HepG2 (cell line): ENCODE measurements around the gene GPR137. TPM values are rescaled to one million over a fixed set of nuclear protein-coding genes. Genes with fewer than 3 reads are reported as not detected.

Source experiments
- ATAC-seq: fragments of 200-7000 bp; cut with Tn5 transposase; 3 replicates; pipeline ENCODE4 v1.9.1; 2020; ENCODE audit warnings: mild to moderate bottlenecking, moderate library complexity
- BruUV-seq: library from RNA; stranded (reverse); fragments of 400-500 nt; replicated peaks from 2 replicates; lab custom pipeline; 2021; lab: Mats Ljungman, UMichigan
- CTCF ChIA-PET: fragments of 300-600 bp; formaldehyde crosslinking; extraction: SDS; loops from one replicate; lab custom pipeline; 2021; ENCODE audit warnings: low total read pairs, inconsistent platforms, low intra/inter-chr PET ratio; lab: Yijun Ruan, JAX
- POLR2A ChIA-PET: fragments of 350-600 bp; sonication (Branson Sonifier 250); formaldehyde crosslinking; loops from one replicate; lab custom pipeline; 2020; ENCODE audit warnings: antibody characterized with exemption, inconsistent platforms; lab: Yijun Ruan, JAX
- DNase-seq: peaks from one replicate; pipeline ENCODE4 v3.0.0-alpha.2; 2015; ENCODE audit warnings: low spot score
- FAIRE-seq: peaks from 3 replicates; lab custom pipeline; 2011; peaks lifted over from hg19 to GRCh38; lab: Jason Lieb, UNC
- H2AFZ ChIP-seq: one replicate; pipeline ENCODE4 v1.6.1; 2011; ENCODE audit warnings: low read length, inconsistent platforms
- H3K27ac ChIP-seq: fragments of 300-600 bp; 3 replicates; pipeline ENCODE4 v1.8.0; 2011; ENCODE audit warnings: mixed run types, mild to moderate bottlenecking, mixed read lengths, low read length, inconsistent platforms; ENCODE audit not compliant: insufficient read depth; ENCODE audit errors: extremely low read length
- H3K27me3 ChIP-seq, 2 experiments: fragments of 200-600 bp in 1 of 2; 2 replicates in 1 of 2; 3 replicates in 1 of 2; pipeline versions ENCODE4 v1.6.0 to v1.8.0; 2011; ENCODE audit warnings: low read length in 2 of 2, mild to moderate bottlenecking in 2 of 2, moderate library complexity in 2 of 2, inconsistent platforms in 1 of 2; ENCODE audit not compliant: insufficient read depth in 2 of 2, control insufficient read depth in 1 of 2
- H3K36me3 ChIP-seq, 2 experiments: fragments of 200-600 bp in 1 of 2; replicated peaks in 1 of 2; 2 replicates in 1 of 2; 3 replicates in 1 of 2; pipeline versions ENCODE4 v1.5.1 to v1.8.0; 2011; ENCODE audit warnings: low read length in 2 of 2, inconsistent platforms in 1 of 2; ENCODE audit not compliant: insufficient read depth in 2 of 2, control insufficient read depth in 1 of 2
- H3K4me1 ChIP-seq: 2 replicates; pipeline ENCODE4 v1.5.1; 2012; ENCODE audit warnings: low read length, inconsistent platforms; ENCODE audit not compliant: insufficient read depth
- H3K4me2 ChIP-seq: 2 replicates; pipeline ENCODE4 v1.6.0; 2011; ENCODE audit warnings: low read depth, low read length, inconsistent platforms
- H3K4me3 ChIP-seq, 3 experiments: fragments of 200-600 bp in 1 of 3; sonication (generic), shearing (Covaris generic) in 1 of 3; replicated peaks in 1 of 3; 2 replicates each; pipeline ENCODE4 v1.5.1; 2011 to 2016; ENCODE audit warnings: low read length in 3 of 3, inconsistent platforms in 2 of 3, low read depth in 2 of 3, mild to moderate bottlenecking in 2 of 3, control low read depth in 1 of 3, mixed read lengths in 1 of 3; ENCODE audit not compliant: insufficient read depth in 1 of 3
- H3K79me2 ChIP-seq: one replicate; pipeline ENCODE4 v1.6.1; 2011; ENCODE audit warnings: low read length, inconsistent platforms; ENCODE audit not compliant: insufficient read depth
- H3K9ac ChIP-seq: 2 replicates; pipeline ENCODE4 v1.6.0; 2011; ENCODE audit warnings: mild to moderate bottlenecking, low read depth, low read length, inconsistent platforms; ENCODE audit not compliant: insufficient read depth
- H3K9me3 ChIP-seq: 2 replicates; pipeline ENCODE4 v1.5.1; 2012; ENCODE audit warnings: mild to moderate bottlenecking, low read length
- H4K20me1 ChIP-seq: 2 replicates; pipeline ENCODE4 v1.6.0; 2011; ENCODE audit warnings: inconsistent platforms, mild to moderate bottlenecking, low read length, moderate library complexity; ENCODE audit not compliant: insufficient read depth
- AHR ChIP-seq: IDR thresholded peaks from 2 replicates; pipeline ENCODE4 v1.6.1; 2018; ENCODE audit warnings: missing genetic modification reagents, missing compliant biosample characterization
- GATAD2A ChIP-seq: IDR thresholded peaks from 2 replicates; pipeline ENCODE4 v1.6.1; 2016
- KMT2A ChIP-seq: sonication (generic); formaldehyde crosslinking; IDR thresholded peaks from 2 replicates; pipeline ENCODE4 v1.4.0; 2020; ENCODE audit warnings: missing genetic modification reagents
- POLR2G ChIP-seq: fragments of 200-400 bp; formaldehyde crosslinking; IDR thresholded peaks from 2 replicates; pipeline ENCODE4 v1.6.1; 2018; ENCODE audit warnings: mild to moderate bottlenecking, low read depth, low read length, moderate library complexity
- SAFB2 ChIP-seq: sonication (generic); formaldehyde crosslinking; IDR thresholded peaks from 2 replicates; pipeline ENCODE4 v1.5.1; 2020; ENCODE audit warnings: missing genetic modification reagents, low read depth, mild to moderate bottlenecking, borderline replicate concordance
- THAP11 ChIP-seq: IDR thresholded peaks from 2 replicates; pipeline ENCODE4 v1.6.1; 2016; ENCODE audit warnings: missing biosample characterization, missing genetic modification reagents
- ZBTB43 ChIP-seq: sonication (generic); formaldehyde crosslinking; conservative IDR thresholded peaks from 2 replicates; pipeline ENCODE4 v1.4.0; 2020; ENCODE audit warnings: missing genetic modification reagents
- ZNF274 ChIP-seq: sonication (generic); formaldehyde crosslinking; IDR thresholded peaks from 2 replicates; pipeline ENCODE4 v1.5.1; 2020; ENCODE audit warnings: mild to moderate bottlenecking, missing genetic modification reagents
- ZNF317 ChIP-seq: sonication (generic); formaldehyde crosslinking; IDR thresholded peaks from 2 replicates; pipeline ENCODE4 v1.5.0; 2020; ENCODE audit warnings: mild to moderate bottlenecking, missing genetic modification reagents
- ZNF460 ChIP-seq: sonication (generic); formaldehyde crosslinking; IDR thresholded peaks from 2 replicates; pipeline ENCODE4 v1.5.1; 2020; ENCODE audit warnings: missing genetic modification reagents, mild to moderate bottlenecking, borderline replicate concordance
- ZNF629 ChIP-seq: sonication (generic); formaldehyde crosslinking; conservative IDR thresholded peaks from 2 replicates; pipeline ENCODE4 v1.5.0; 2020; ENCODE audit warnings: missing genetic modification reagents
- ZNF703 ChIP-seq: sonication (generic); formaldehyde crosslinking; IDR thresholded peaks from 2 replicates; pipeline ENCODE4 v1.5.1; 2020; ENCODE audit warnings: missing genetic modification reagents, mild to moderate bottlenecking, moderate library complexity, borderline replicate concordance
- WGBS: methylation state at CpG from one replicate; pipeline ENCODE4 v1.1.6; 2017; ENCODE audit warnings: low lambda C conversion rate; 5-methylcytosine and 5-hydroxymethylcytosine counted together
- in situ Hi-C: cut with HindIII; loops from 2 replicates; pipeline ENCODE4 v1.10.0; 2017; ENCODE audit warnings: low pct_unique_long_range_greater_than_20kb; ENCODE audit not compliant: extremely low pct_ligation_motif_present
- intact Hi-C: fragments of 100-400 bp; cut with micrococcal nuclease; formaldehyde crosslinking; loops from one replicate; pipeline ENCODE4 v1.10.0; 2022; ENCODE audit not compliant: unreplicated experiment
- polyA plus RNA-seq, 8 experiments: library from polyadenylated mRNA; depleted of rRNA in 3 of 8; stranded (reverse) in 7 of 8; unstranded in 1 of 8; fragments of >200 nt; fragmentation: Illumina TruSeq in 4 of 8; extraction: Trizol in 4 of 8; gene quantifications; 2 replicates each; pipeline versions ENCODE4 v1.2.1 to v1.2.3, GENCODE V29; 2011 to 2016; ENCODE audit warnings: low read depth in 4 of 8, missing spikeins in 1 of 8, mixed read lengths in 1 of 8; ENCODE audit not compliant: insufficient read depth in 1 of 8
- total RNA-seq, 5 experiments: library from RNA; depleted of rRNA; stranded (reverse); fragments of >200 nt; fragmentation: Illumina TruSeq; extraction: Trizol; gene quantifications; 2 replicates each; pipeline ENCODE4 v1.2.3, GENCODE V29; 2016; ENCODE audit warnings: low read depth in 1 of 5
- TF ChIP-seq, protein P1 (sequence below): sonication (generic); formaldehyde crosslinking; IDR thresholded peaks from 2 replicates; pipeline ENCODE4 v1.4.0; 2020; ENCODE audit warnings: missing genetic modification reagents
- TF ChIP-seq, protein P2 (sequence below): sonication (generic); formaldehyde crosslinking; IDR thresholded peaks from 2 replicates; pipeline ENCODE4 v1.5.0; 2020; ENCODE audit warnings: mild to moderate bottlenecking, missing genetic modification reagents, borderline replicate concordance

Gene GPR137
- total and polyA plus RNA-seq, 2 of the 13 experiments (the other 11 are each of a cell fraction or from before 2014, with no cell fraction given), result 8.5 to 13.2 TPM

DNA sequence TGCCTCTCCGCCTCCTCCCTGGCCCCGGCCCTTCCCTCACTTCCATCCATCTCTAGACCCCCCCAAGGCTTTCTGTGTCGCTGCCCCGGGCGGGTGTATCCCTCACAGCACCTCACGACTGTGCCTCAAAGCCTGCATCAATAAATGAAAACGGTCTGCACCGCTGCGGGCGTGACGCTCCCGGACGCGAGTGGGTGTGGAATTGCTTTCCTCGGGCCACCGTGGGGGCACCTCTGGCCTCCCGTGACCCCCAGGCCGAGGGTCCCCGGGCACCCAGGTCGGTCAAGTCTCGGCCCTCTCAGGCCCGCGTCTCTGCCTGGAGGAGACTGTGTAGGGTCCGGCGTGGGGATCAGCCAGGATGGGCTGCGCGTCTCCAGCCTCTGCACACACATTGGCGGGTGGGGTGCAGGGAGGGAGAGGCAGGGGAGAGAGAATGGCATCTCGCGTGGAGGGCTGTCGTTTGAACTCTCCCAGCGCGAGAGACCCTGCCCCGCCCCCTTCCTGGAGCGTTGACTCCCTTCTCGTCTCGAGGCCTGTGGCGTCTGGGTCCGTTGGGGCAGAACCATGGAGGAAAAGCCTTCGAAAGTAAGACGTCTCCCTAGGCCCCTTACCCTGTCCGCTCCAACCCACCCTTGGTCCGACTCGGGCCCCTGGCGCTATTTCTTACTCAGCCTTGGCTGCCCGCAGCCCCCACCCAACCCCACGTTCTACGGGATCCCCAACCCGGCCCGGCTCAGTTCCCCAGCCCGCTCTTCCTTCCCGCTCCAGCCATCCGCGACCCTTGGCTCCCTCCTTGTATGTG, 14.4 kb downstream of the GPR137 start, which contains the start of gene CATSPERZ (continued):
- TF ChIP-seq, protein P1, sequence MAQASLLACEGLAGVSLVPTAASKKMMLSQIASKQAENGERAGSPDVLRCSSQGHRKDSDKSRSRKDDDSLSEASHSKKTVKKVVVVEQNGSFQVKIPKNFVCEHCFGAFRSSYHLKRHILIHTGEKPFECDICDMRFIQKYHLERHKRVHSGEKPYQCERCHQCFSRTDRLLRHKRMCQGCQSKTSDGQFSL (CRISPR knock-in tag), result peak; percentile 20; the same call in 1 of the 2 replicates
- TF ChIP-seq SAFB2 (CRISPR knock-in tag), result 0 out of 2 replicates have a peak, but pooled peaks have one; percentile 39
- TF ChIP-seq ZNF703 (CRISPR knock-in tag), result 0 out of 2 replicates have a peak, but pooled peaks have one; percentile 6
- TF ChIP-seq ZNF274 (CRISPR knock-in tag), result 0 out of 2 replicates have a peak, but pooled peaks have one; percentile 1
- TF ChIP-seq ZNF317 (CRISPR knock-in tag), result peak; percentile 4; the same call in 1 of the 2 replicates

DNA sequence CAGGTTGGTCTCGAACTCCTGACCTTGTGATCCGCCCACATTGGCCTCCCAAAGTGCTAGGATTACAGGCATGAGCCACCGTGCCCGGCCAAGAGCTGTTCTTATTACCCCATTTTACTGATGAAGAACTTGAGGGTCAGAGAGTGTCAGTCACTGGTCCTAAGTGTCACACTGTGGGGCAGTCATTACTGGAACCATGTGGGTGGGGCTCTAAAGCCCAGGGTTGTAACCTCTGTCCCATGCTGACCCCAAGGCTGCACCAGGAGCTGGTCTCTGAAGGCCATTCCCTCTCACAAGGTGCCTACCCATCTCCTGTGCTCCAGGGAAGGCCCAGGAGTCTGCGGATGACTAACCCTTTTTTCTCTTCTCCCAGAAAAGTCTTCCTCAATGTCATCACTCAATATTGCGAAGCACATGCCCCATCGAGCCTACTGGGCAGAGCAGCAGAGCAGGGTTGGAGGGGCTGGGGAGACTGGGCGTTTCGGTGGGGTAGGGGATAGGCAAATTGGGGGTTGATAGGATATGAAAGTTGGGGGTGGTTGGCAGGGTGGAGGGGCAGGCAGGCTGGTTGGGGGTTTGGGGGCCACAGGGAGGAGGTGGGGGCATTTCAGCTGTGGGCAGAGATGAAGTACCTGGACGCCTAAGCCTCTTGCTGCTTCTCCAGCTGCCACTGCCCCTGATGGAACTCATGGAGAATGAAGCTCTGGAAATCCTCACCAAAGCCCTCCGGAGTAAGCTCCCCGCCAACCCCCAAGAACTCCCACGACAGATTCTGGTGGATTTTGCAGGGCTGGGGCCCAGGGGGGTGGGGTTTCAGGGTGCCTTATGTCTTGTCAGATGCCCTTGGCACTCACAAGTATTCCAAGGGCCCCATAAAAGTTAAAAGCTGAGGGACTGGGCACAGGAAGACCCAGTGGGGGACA, 17.7 kb downstream of the GPR137 start:
- no TSS peak for BruUV-seq
- Histone ChIP-seq H3K9me3 (no peaks in the 10 kb centered on the region), H3K79me2 (peaks cover 15% of the 10 kb centered on the region), H3K9ac (peak overlapping the region; percentile 88; the same call in 1 of the 2 replicates), H3K36me3 (no peaks in the 10 kb centered on the region), H3K4me1 (peaks cover 62% of the 10 kb centered on the region), H3K27me3 (peaks cover 5 to 25% of the 10 kb centered on the region in 2 experiments; a peak in 4 of 5 replicates), H4K20me1 (no peaks in the 10 kb centered on the region), H3K4me3 (peak overlapping the region; percentile 51 to 79 (median 70); a peak in 4 of 6 replicates), H3K27ac (no peak overlapping the region), H3K4me2 (peak overlapping the region; percentile 84), H2AFZ (no peak overlapping the region)
- ATAC-seq (no peak), DNase-seq (no peak), FAIRE-seq (no peak)
- 48% methylated on average over 11 of the region's 13 CpGs for WGBS
- intact Hi-C loops, result loop anchor here (2.0 to 10.0 kb wide), 3 partner anchors 33 to 119 kb away; partner anchors contain the start of genes PPP1R14B and STIP1
- ChIA-PET POLR2A (interaction anchor here (0.9 to 5.5 kb wide), 14 partner anchors 13 to 118 kb away, joined by 3 to 103 read pairs (median 8); partner anchors contain the start of genes BAD, FKBP2, GPR137 and KCNK4), CTCF (interaction anchor here (1.3 to 2.4 kb wide), 2 partner anchors 32 to 99 kb away, joined by 7 to 12 read pairs; no protein-coding TSS in a partner anchor)
- in situ Hi-C loops, result loop anchor here (5.0 kb wide), 1 partner anchor 61 kb away; the partner anchor contains the start of gene FKBP2
- TF ChIP-seq ZNF629 (CRISPR knock-in tag) (peak; percentile 64; the same call in 1 of the 2 replicates), ZNF460 (CRISPR knock-in tag) (no peak), KMT2A (CRISPR knock-in tag) (no peak), THAP11 (CRISPR knock-in tag) (no peak), ZBTB43 (CRISPR knock-in tag) (no peak), POLR2G (no peak), GATAD2A (no peak), AHR (CRISPR knock-in tag) (no peak)
- TF ChIP-seq, protein P2, sequence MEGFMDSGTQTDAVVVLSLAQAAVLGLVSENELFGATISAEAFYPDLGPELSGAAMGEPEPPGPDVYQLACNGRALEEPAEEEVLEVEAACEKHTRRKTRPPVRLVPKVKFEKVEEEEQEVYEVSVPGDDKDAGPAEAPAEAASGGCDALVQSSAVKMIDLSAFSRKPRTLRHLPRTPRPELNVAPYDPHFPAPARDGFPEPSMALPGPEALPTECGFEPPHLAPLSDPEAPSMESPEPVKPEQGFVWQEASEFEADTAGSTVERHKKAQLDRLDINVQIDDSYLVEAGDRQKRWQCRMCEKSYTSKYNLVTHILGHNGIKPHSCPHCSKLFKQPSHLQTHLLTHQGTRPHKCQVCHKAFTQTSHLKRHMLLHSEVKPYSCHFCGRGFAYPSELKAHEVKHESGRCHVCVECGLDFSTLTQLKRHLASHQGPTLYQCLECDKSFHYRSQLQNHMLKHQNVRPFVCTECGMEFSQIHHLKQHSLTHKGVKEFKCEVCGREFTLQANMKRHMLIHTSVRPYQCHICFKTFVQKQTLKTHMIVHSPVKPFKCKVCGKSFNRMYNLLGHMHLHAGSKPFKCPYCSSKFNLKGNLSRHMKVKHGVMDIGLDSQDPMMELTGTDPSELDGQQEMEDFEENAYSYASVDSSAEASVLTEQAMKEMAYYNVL (CRISPR knock-in tag), result no peak
